Choroid plexus epithelial cell (primary cell): Measurements from ENCODE around the gene TBC1D22A.

ENCODE experiments used
- DNase-seq: peaks from one replicate; pipeline ENCODE4 v3.0.0-alpha.2; 2010; ENCODE audit warnings: low read depth
- H3K4me3 ChIP-seq: 2 replicates; pipeline ENCODE4 v1.5.1; 2011; ENCODE audit warnings: low read depth, mild to moderate bottlenecking, control low read depth, low read length, moderate library complexity
- CTCF ChIP-seq: conservative IDR thresholded peaks from 2 replicates; pipeline ENCODE4 v1.5.1; 2011; ENCODE audit warnings: low read depth, mild to moderate bottlenecking, control low read depth, inconsistent platforms, low read length, moderate library complexity

The TBC1D22A gene

GRCh38 chr22:46997311-46997970 is 235.0 kb downstream of the TBC1D22A start:
- TF ChIP-seq CTCF: no peak
- no peak overlapping the region for H3K4me3 ChIP-seq
- no peak for DNase-seq

- TF ChIP-seq CTCF: no peak
Measured at GRCh38 chr22:46998331-46998730, 235.9 kb downstream of the TBC1D22A start.

GRCh38 chr22:47000256-47000655 is 237.8 kb downstream of the TBC1D22A start:
- DNase-seq: no peak
- TF ChIP-seq CTCF: no peak
- no peak overlapping the region for H3K4me3 ChIP-seq

More at GRCh38 chr22:46998331-46998730, 235.9 kb downstream of the TBC1D22A start:
- no peak for DNase-seq
- no peak overlapping the region for H3K4me3 ChIP-seq

GRCh38 chr22:47000888-47001287 is 238.4 kb downstream of the TBC1D22A start:
- no peak for TF ChIP-seq CTCF
- H3K4me3 ChIP-seq: no peak overlapping the region
- no peak for DNase-seq

GRCh38 chr22:47001288-47001687 is 238.8 kb downstream of the TBC1D22A start:
- H3K4me3 ChIP-seq: no peak overlapping the region
- TF ChIP-seq CTCF: no peak
- DNase-seq: no peak

GRCh38 chr22:47002692-47003091 is 240.2 kb downstream of the TBC1D22A start:
- no peak for DNase-seq
- TF ChIP-seq CTCF: no peak
- H3K4me3 ChIP-seq: no peak overlapping the region
